A549 (cell line): Measurements from ENCODE around the gene GNAI2. TPM values are rescaled to one million over a fixed set of nuclear protein-coding genes. Genes with fewer than 3 reads are reported as not detected.

Experiments
- ATAC-seq, 2 experiments: fragments of 200-7000 bp in 1 of 2; fragments of >200 bp in 1 of 2; cut with Nextera tagmentation in 1 of 2; cut with Tn5 transposase in 1 of 2; 3 replicates each; pipeline versions ENCODE4 v1.8.0 to v1.9.1; 2018 to 2020; ENCODE audit warnings: mild to moderate bottlenecking in 1 of 2, moderate library complexity in 1 of 2
- CTCF ChIA-PET: fragments of 300-600 bp; sonication (Branson Sonifier 250); formaldehyde crosslinking; extraction: SDS; loops from one replicate; lab custom pipeline; 2021; ENCODE audit warnings: antibody characterized with exemption, inconsistent platforms; lab: Yijun Ruan, JAX
- POLR2A ChIA-PET: fragments of 350-600 bp; formaldehyde crosslinking; extraction: SDS; loops from one replicate; lab custom pipeline; 2021; ENCODE audit warnings: antibody characterized with exemption, inconsistent platforms; lab: Yijun Ruan, JAX
- DNase-seq, 2 experiments: peaks; one replicate each; pipeline versions ENCODE4 v3.0.0 to v3.0.0-alpha.2; 2011 to 2016; ENCODE audit warnings: low read depth in 1 of 2, low spot score in 1 of 2
- FAIRE-seq: peaks from 2 replicates; lab custom pipeline; 2011; peaks lifted over from hg19 to GRCh38; lab: Jason Lieb, UNC
- H3K27ac ChIP-seq, 2 experiments: fragments of >200 bp; sonication (Bioruptor Twin); formaldehyde crosslinking; 3 replicates each; pipeline ENCODE4 v1.5.1; 2016 to 2017
- H3K4me1 ChIP-seq: fragments of >200 bp; sonication (Bioruptor Twin); formaldehyde crosslinking; 3 replicates; pipeline ENCODE4 v1.6.1; 2016
- H3K4me2 ChIP-seq: fragments of >200 bp; sonication (Bioruptor Twin); formaldehyde crosslinking; 3 replicates; pipeline ENCODE4 v1.6.1; 2016
- H3K4me3 ChIP-seq: fragments of >200 bp; sonication (Bioruptor Twin); formaldehyde crosslinking; 3 replicates; pipeline ENCODE4 v1.5.1; 2016
- H3K9me3 ChIP-seq: fragments of >200 bp; sonication (Bioruptor Twin); formaldehyde crosslinking; 3 replicates; pipeline ENCODE4 v1.6.1; 2016
- CBX2 ChIP-seq: fragments of 200-600 bp; sonication (generic); IDR thresholded peaks from 2 replicates; pipeline ENCODE4 v1.6.1; 2016; ENCODE audit warnings: low read depth, mild to moderate bottlenecking, borderline replicate concordance
- E2F6 ChIP-seq: IDR thresholded peaks from 2 replicates; pipeline ENCODE4 v1.6.1; 2012; ENCODE audit warnings: low read depth, borderline replicate concordance
- EHMT2 ChIP-seq: fragments of 200-600 bp; sonication (generic); IDR thresholded peaks from 2 replicates; pipeline ENCODE4 v1.6.1; 2016; ENCODE audit warnings: antibody characterized with exemption, low read depth, mild to moderate bottlenecking, moderate library complexity
- ELK1 ChIP-seq: fragments of 150-350 bp; IDR thresholded peaks from 2 replicates; pipeline ENCODE4 v1.6.1; 2014; ENCODE audit warnings: low read depth, mild to moderate bottlenecking, low read length
- EP300 ChIP-seq, 2 experiments: fragments of >200 bp; sonication (Bioruptor Twin); formaldehyde crosslinking; IDR thresholded peaks; 2 replicates in 1 of 2; 3 replicates in 1 of 2; pipeline ENCODE4 v1.6.1; 2016 to 2017
- ESRRA ChIP-seq: fragments of 150-350 bp; IDR thresholded peaks from 2 replicates; pipeline ENCODE4 v1.6.1; 2014; ENCODE audit warnings: mild to moderate bottlenecking, low read length, borderline replicate concordance
- HDAC2 ChIP-seq: fragments of 200-600 bp; sonication (generic); IDR thresholded peaks from 2 replicates; pipeline ENCODE4 v1.6.1; 2016
- HEYL ChIP-seq: fragments of 250-450 bp; sonication (Bioruptor Pico); IDR thresholded peaks from 2 replicates; pipeline ENCODE4 v1.8.0; 2021; ENCODE audit warnings: mild to moderate bottlenecking, moderate library complexity
- HMGXB4 ChIP-seq: fragments of 250-450 bp; sonication (Bioruptor Pico); IDR thresholded peaks from 2 replicates; pipeline ENCODE4 v1.5.0; 2021; ENCODE audit warnings: mild to moderate bottlenecking, moderate library complexity, borderline replicate concordance
- HOXB13 ChIP-seq: fragments of 250-450 bp; sonication (Bioruptor Pico); IDR thresholded peaks from 2 replicates; pipeline ENCODE4 v1.5.0; 2020; ENCODE audit warnings: low read depth, mild to moderate bottlenecking, moderate library complexity
- HOXB5 ChIP-seq: fragments of 250-450 bp; sonication (Bioruptor Pico); IDR thresholded peaks from 2 replicates; pipeline ENCODE4 v1.5.0; 2020; ENCODE audit warnings: mild to moderate bottlenecking, moderate library complexity
- MAFK ChIP-seq: fragments of 450-650 bp; IDR thresholded peaks from 2 replicates; pipeline ENCODE4 v1.6.1; 2014; ENCODE audit not compliant: partially characterized antibody
- MAX ChIP-seq: IDR thresholded peaks from 2 replicates; pipeline ENCODE4 v1.6.1; 2012
- PBX3 ChIP-seq: IDR thresholded peaks from 2 replicates; pipeline ENCODE4 v1.6.1; 2012
- PHF8 ChIP-seq: fragments of 200-600 bp; sonication (generic); IDR thresholded peaks from 2 replicates; pipeline ENCODE4 v1.6.1; 2016; ENCODE audit warnings: low read depth, mild to moderate bottlenecking, antibody characterized with exemption, moderate library complexity, borderline replicate concordance
- POLR2AphosphoS2 ChIP-seq: conservative IDR thresholded peaks from 2 replicates; pipeline ENCODE4 v1.6.1; 2012; ENCODE audit warnings: low read length, improper control_type of control experiment, inconsistent platforms
- REST ChIP-seq: fragments of 200-600 bp; sonication (generic); IDR thresholded peaks from 2 replicates; pipeline ENCODE4 v1.6.1; 2016; ENCODE audit warnings: antibody characterized with exemption, mild to moderate bottlenecking, moderate library complexity
- RFX5 ChIP-seq: fragments of 450-650 bp; IDR thresholded peaks from 2 replicates; pipeline ENCODE4 v1.7.1; 2014; ENCODE audit warnings: antibody characterized with exemption, mild to moderate bottlenecking, moderate library complexity
- RNF2 ChIP-seq: fragments of 200-600 bp; sonication (generic); IDR thresholded peaks from 2 replicates; pipeline ENCODE4 v1.6.1; 2016; ENCODE audit warnings: low read depth, mild to moderate bottlenecking, antibody characterized with exemption, moderate library complexity, borderline replicate concordance
- SMC3 ChIP-seq: fragments of >200 bp; sonication (Bioruptor Twin); formaldehyde crosslinking; IDR thresholded peaks from 3 replicates; pipeline ENCODE4 v1.6.1; 2018; ENCODE audit warnings: inconsistent platforms
- ZFP36 ChIP-seq: fragments of 450-650 bp; IDR thresholded peaks from 2 replicates; pipeline ENCODE4 v1.6.1; 2014; ENCODE audit warnings: borderline replicate concordance; ENCODE audit not compliant: partially characterized antibody
- ZNF302 ChIP-seq: fragments of 250-450 bp; sonication (Bioruptor Pico); IDR thresholded peaks from 2 replicates; pipeline ENCODE4 v1.9.0; 2021; ENCODE audit warnings: inconsistent platforms, mild to moderate bottlenecking, moderate library complexity
- WGBS: methylation state at CpG from one replicate; pipeline ENCODE4 v1.1.6; 2017; ENCODE audit errors: missing lambda C conversion rate; 5-methylcytosine and 5-hydroxymethylcytosine counted together
- polyA plus RNA-seq, 4 experiments: library from polyadenylated mRNA; depleted of rRNA in 3 of 4; stranded (reverse); fragments of >200 nt; fragmentation: RNase III in 1 of 4; extraction: RNeasy Plus Mini Kit Qiagen cat#74134 plus additional on column Dnase treatment in 1 of 4; gene quantifications; 2 replicates in 3 of 4; 3 replicates in 1 of 4; pipeline ENCODE4 v1.2.3, GENCODE V29; 2011 to 2017

GNAI2 gene
- polyA plus RNA-seq, 2 of the 4 experiments (the other 2 are of a cell fraction), result 47.4 to 67.8 TPM

GRCh38 chr3:50242381-50242770 lies 6.4 kb downstream of the GNAI2 start:
- WGBS, result 77% methylated on average over 3 of the region's 3 CpGs
- DNase-seq (no peak), FAIRE-seq (no peak), ATAC-seq (no peak)
- Histone ChIP-seq H3K9me3 (no peaks in the 10 kb centered on the region), H3K27ac (peak overlapping the region in 1 of 2 experiments; percentile 40; a peak in 2 of 6 replicates), H3K4me2 (no peak overlapping the region), H3K4me3 (no peak overlapping the region), H3K4me1 (peaks cover 35% of the 10 kb centered on the region)
- POLR2A ChIA-PET, result no interaction called here
- CTCF ChIA-PET, result interaction anchor here (1.2 to 7.8 kb wide), 4 partner anchors 12 to 48 kb away, joined by 3 to 55 read pairs (median 16); no protein-coding TSS in a partner anchor
- TF ChIP-seq SMC3, result no peak
- no peak for TF ChIP-seq HOXB13 (CRISPR knock-in tag)

GRCh38 chr3:50242851-50243542 lies 7.0 kb downstream of the GNAI2 start:
- no peak overlapping the region for H3K4me3 ChIP-seq
- CTCF ChIA-PET, result interaction anchor here (0.8 to 4.7 kb wide), 7 partner anchors 11 to 49 kb away, joined by 3 to 27 read pairs (median 3); no protein-coding TSS in a partner anchor
- H3K4me2 ChIP-seq, result no peak overlapping the region
- WGBS, result 72% methylated on average over 11 of the region's 14 CpGs
- no peak for ATAC-seq
- H3K27ac ChIP-seq, result peak overlapping the region in 1 of 2 experiments; percentile 40; a peak in 2 of 6 replicates
- no peak for FAIRE-seq
- POLR2A ChIA-PET, result no interaction called here
- peaks cover 35% of the 10 kb centered on the region for H3K4me1 ChIP-seq
- no peaks in the 10 kb centered on the region for H3K9me3 ChIP-seq
- DNase-seq, result no peak
- TF ChIP-seq EHMT2 (no peak), RNF2 (no peak), POLR2AphosphoS2 (no peak), REST (no peak), RFX5 (no peak), ZNF302 (no peak), HEYL (CRISPR knock-in tag) (no peak), PBX3 (no peak), MAX (no peak), HMGXB4 (CRISPR knock-in tag) (no peak), ZFP36 (no peak), EP300 (IDR thresholded peaks at IDR 0.05) (no peak), ELK1 (no peak), ESRRA (no peak), MAFK (no peak), HOXB5 (CRISPR knock-in tag) (no peak), HDAC2 (no peak), PHF8 (no peak), E2F6 (no peak), CBX2 (no peak)
